Adrenal gland (tissue), 12 donors: ENCODE measurements around the gene EFEMP1. TPM values are rescaled to one million over a fixed set of nuclear protein-coding genes. Genes with fewer than 3 reads are reported as not detected.
A peak's percentile ranks its signal among the peaks of the same experiment; 100 is the strongest.
"Not testable (repeated sequence)": the region's sequence is repeated elsewhere in the genome, so short reads cannot be mapped to it uniquely, and the experiment has no call there.

Experiments
- DNase-seq, 7 donors: peaks; one replicate each; pipeline ENCODE4 v3.0.0-alpha.2; 2019 to 2020
- H3K27ac ChIP-seq, 5 donors: fragments of 200-600 bp; sonication (generic) in 4 of 5; 1 replicate in 3 of 5; 2 replicates in 2 of 5; pipeline versions ENCODE4 v1.5.1 to v1.8.0; 2016 to 2020; ENCODE audit warnings: mild to moderate bottlenecking in 1 of 5
- H3K27me3 ChIP-seq: fragments of 200-600 bp; 2 replicates; pipeline ENCODE4 v1.8.0; 2021
- H3K36me3 ChIP-seq, 2 donors: fragments of 200-600 bp; replicated peaks in 1 of 2; 1 replicate in 1 of 2; 2 replicates in 1 of 2; pipeline versions ENCODE4 v1.5.1 to v1.8.0; 2018 to 2022
- H3K4me1 ChIP-seq, 2 donors: fragments of 200-600 bp; replicated peaks in 1 of 2; 1 replicate in 1 of 2; 2 replicates in 1 of 2; pipeline versions ENCODE4 v1.5.1 to v1.8.0; 2018 to 2021
- H3K4me3 ChIP-seq, 4 donors: fragments of 200-600 bp; sonication (generic) in 3 of 4; one replicate each; pipeline ENCODE4 v1.5.1; 2016 to 2018
- H3K9me3 ChIP-seq, 3 donors: fragments of 200-600 bp; sonication (generic) in 1 of 3; replicated peaks in 1 of 3; 1 replicate in 2 of 3; 2 replicates in 1 of 3; pipeline versions ENCODE4 v1.5.1 to v1.8.0; 2016 to 2021
- CTCF ChIP-seq, 6 experiments: fragments of 450-650 bp in 4 of 6; fragments of 200-600 bp in 2 of 6; sonication (generic) in 1 of 6; IDR thresholded peaks; 1 replicate in 5 of 6; 2 replicates in 1 of 6; pipeline versions ENCODE4 v1.5.1 to v1.8.0; 2016 to 2021; ENCODE audit warnings: antibody characterized with exemption in 6 of 6, mild to moderate bottlenecking in 2 of 6, moderate library complexity in 1 of 6
- POLR2A ChIP-seq, 2 donors: fragments of 450-650 bp; IDR thresholded peaks; one replicate each; pipeline ENCODE4 v1.6.1; 2017; ENCODE audit warnings: antibody characterized with exemption in 2 of 2, mild to moderate bottlenecking in 2 of 2, moderate library complexity in 1 of 2
- WGBS, 4 donors: extraction: QIAGEN DNeasy Blood & Tissue Kit in 2 of 4; methylation state at CpG; one replicate each; pipeline versions ENCODE4 v1.1.5 to v1.1.7; 2013 to 2017; 5-methylcytosine and 5-hydroxymethylcytosine counted together
- intact Hi-C, 2 donors: fragments of 100-400 bp; cut with DNase I; formaldehyde crosslinking; loops; one replicate each; pipeline versions ENCODE4 v1.14.1 to v1.15.0; 2022 to 2023
- polyA plus RNA-seq, 3 donors: library from polyadenylated mRNA; stranded (reverse); fragments of 200-250 nt in 2 of 3; fragments of 350-450 nt in 1 of 3; fragmentation: Illumina TruSeq in 1 of 3; extraction: RNeasy Lipid Tissue Mini Kit (QIAGEN cat#74804) in 1 of 3; gene quantifications; one replicate each; pipeline ENCODE4 v1.2.3, GENCODE V29; 2013 to 2014
- total RNA-seq, 9 donors: library from RNA; depleted of rRNA in 4 of 9; stranded (reverse); fragments of >200 nt in 4 of 9; fragments of 120-200 nt in 1 of 9; fragmentation: NEBNext Ultra II Directional in 1 of 9; extraction: Animal tissue kit (Norgen Biotek cat#: 25700) in 1 of 9; gene quantifications; one replicate each; pipeline versions ENCODE4 v1.1.0 to v1.2.4, GENCODE V29; 2013 to 2023
- donor health status: healthy with polysubstance abuse.
- donor health status: Bipolar disorder and iron deficiency.
- donor health status: DM: yes; HTN: yes; CAD: no.
- donor health status: DM: no; HTN: no; CAD: no.
- donor health status: DM: no; HTN: no; CAD: no.
- donor health status: DM: yes; HTN: yes; CAD: no.

Gene EFEMP1
- total and polyA plus RNA-seq, 12 donors, result 3.9 to 430 (median 124) TPM

GRCh38 chr2:55827855-55828254 is 95.7 kb downstream of the EFEMP1 start:
- H3K9me3 ChIP-seq, result no peaks in the 10 kb centered on the region
- WGBS, 4 donors, result 17 to 48% (median 43%) methylated on average over 1 of the region's 1 CpG
- TF ChIP-seq CTCF (IDR thresholded peaks at IDR 0.05) (no peak), POLR2A (IDR thresholded peaks at IDR 0.05) (no peak)
- intact Hi-C loops, result no loop called here
- H3K27me3 ChIP-seq, result no peaks in the 10 kb centered on the region
- H3K36me3 ChIP-seq, result no peaks in the 10 kb centered on the region
- no peak for DNase-seq
- H3K4me3 ChIP-seq, result no peak overlapping the region
- H3K27ac ChIP-seq, result peak overlapping the region in 1 of 5 donors; percentile 36
- no peaks in the 10 kb centered on the region for H3K4me1 ChIP-seq

- 69 to 100% (median 89%) methylated on average over 2 of the region's 2 CpGs for WGBS, 4 donors
- H3K27me3 ChIP-seq, H3K36me3 ChIP-seq, H3K4me1 ChIP-seq, DNase-seq, H3K9me3 ChIP-seq, intact Hi-C loops, H3K4me3 ChIP-seq: not testable (repeated sequence)
- H3K27ac ChIP-seq, result peak overlapping the region in 1 of 5 donors; percentile 36
Measured at GRCh38 chr2:55827428-55827827, 96.2 kb downstream of the EFEMP1 start.

GRCh38 chr2:55826246-55826645 is 97.3 kb downstream of the EFEMP1 start:
- H3K27me3 ChIP-seq, result no peaks in the 10 kb centered on the region
- WGBS, 4 donors, result 84 to 93% (median 91%) methylated on average over 5 to 6 of the region's 6 CpGs
- no peak overlapping the region for H3K27ac ChIP-seq
- DNase-seq, result no peak
- intact Hi-C loops, result no loop called here
- H3K4me1 ChIP-seq, result no peaks in the 10 kb centered on the region
- TF ChIP-seq CTCF (IDR thresholded peaks at IDR 0.05) (no peak), POLR2A (IDR thresholded peaks at IDR 0.05) (no peak)
- no peaks in the 10 kb centered on the region for H3K9me3 ChIP-seq
- no peaks in the 10 kb centered on the region for H3K36me3 ChIP-seq
- no peak overlapping the region for H3K4me3 ChIP-seq

GRCh38 chr2:55824551-55825096 is 99.0 kb downstream of the EFEMP1 start:
- H3K9me3 ChIP-seq, result no peaks in the 10 kb centered on the region
- intact Hi-C loops, result no loop called here
- no peak overlapping the region for H3K4me3 ChIP-seq
- H3K4me1 ChIP-seq, result no peaks in the 10 kb centered on the region
- no peaks in the 10 kb centered on the region for H3K27me3 ChIP-seq
- no peak overlapping the region for H3K27ac ChIP-seq
- no peak for DNase-seq
- 80 to 86% (median 85%) methylated on average over 3 to 14 of the region's 14 CpGs for WGBS, 4 donors
- no peaks in the 10 kb centered on the region for H3K36me3 ChIP-seq
- TF ChIP-seq POLR2A (IDR thresholded peaks at IDR 0.05), result no peak
- no peak for TF ChIP-seq CTCF (IDR thresholded peaks at IDR 0.05)

Other genes starting within 250 kb of the EFEMP1 start
- gene PNPT1, start 229.9 kb downstream of the EFEMP1 start, total RNA-seq, result 10 to 100 TPM in 7 of 9 donors, 1 to 10 TPM in 2; 7.0 to 30.0 (median 23.5) TPM
- gene PNPT1, start 229.9 kb downstream of the EFEMP1 start, polyA plus RNA-seq, result 10 to 100 TPM in 2 of 3 donors, 1 to 10 TPM in 1; 9.8 to 35.7 (median 12.5) TPM